HUES6 (cell line): ENCODE results near the gene ADGRF3.
"Not testable (repeated sequence)": the region's sequence is repeated elsewhere in the genome, so short reads cannot be mapped to it uniquely, and the experiment has no call there.

Source experiments
- H3K27ac ChIP-seq: 2 replicates; pipeline ENCODE4 v1.7.0; 2013; ENCODE audit warnings: low read depth, mild to moderate bottlenecking, low read length, inconsistent platforms
- H3K27me3 ChIP-seq: 2 replicates; pipeline ENCODE4 v1.6.1; 2013; ENCODE audit warnings: low read length; ENCODE audit not compliant: control insufficient read depth, insufficient read depth
- H3K36me3 ChIP-seq: 2 replicates; pipeline ENCODE4 v1.6.1; 2013; ENCODE audit warnings: low read length; ENCODE audit not compliant: control insufficient read depth, insufficient read depth
- H3K4me1 ChIP-seq: 2 replicates; pipeline ENCODE4 v1.6.1; 2013; ENCODE audit warnings: low read length; ENCODE audit not compliant: control insufficient read depth, insufficient read depth
- H3K4me3 ChIP-seq: 2 replicates; pipeline ENCODE4 v1.5.1; 2013; ENCODE audit warnings: low read depth, low read length
- H3K9ac ChIP-seq: one replicate; pipeline ENCODE4 v1.6.1; 2013; ENCODE audit warnings: mild to moderate bottlenecking, low read length
- H3K9me3 ChIP-seq: 2 replicates; pipeline ENCODE4 v1.6.1; 2013; ENCODE audit warnings: low read depth, low read length; ENCODE audit not compliant: control insufficient read depth, insufficient read depth

The ADGRF3 gene

DNA sequence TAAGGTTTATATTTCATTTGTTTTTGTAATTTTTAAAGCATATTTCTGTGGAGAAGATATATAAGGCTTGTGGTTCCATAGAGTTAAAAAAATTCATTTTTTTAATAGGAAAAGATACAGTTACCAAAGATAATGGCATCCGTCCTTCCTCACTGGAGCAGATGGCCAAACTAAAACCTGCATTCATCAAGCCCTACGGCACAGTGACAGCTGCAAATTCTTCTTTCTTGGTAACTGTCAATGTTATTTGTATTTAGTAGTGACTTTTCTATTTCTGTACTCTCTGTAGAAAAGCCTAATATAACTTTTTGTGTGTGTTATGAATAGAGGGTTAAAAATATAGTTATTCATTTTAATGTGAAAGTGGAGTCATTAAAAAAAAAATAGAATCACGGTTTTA, 66.7 kb downstream of the ADGRF3 start:
- H3K4me1 ChIP-seq: no peaks in the 10 kb centered on the region
- no peak overlapping the region for H3K4me3 ChIP-seq
- H3K9ac ChIP-seq: no peak overlapping the region
- H3K27me3 ChIP-seq: no peaks in the 10 kb centered on the region
- peaks cover 68% of the 10 kb centered on the region for H3K36me3 ChIP-seq
- H3K9me3 ChIP-seq: no peaks in the 10 kb centered on the region
- H3K27ac ChIP-seq: no peak overlapping the region

DNA sequence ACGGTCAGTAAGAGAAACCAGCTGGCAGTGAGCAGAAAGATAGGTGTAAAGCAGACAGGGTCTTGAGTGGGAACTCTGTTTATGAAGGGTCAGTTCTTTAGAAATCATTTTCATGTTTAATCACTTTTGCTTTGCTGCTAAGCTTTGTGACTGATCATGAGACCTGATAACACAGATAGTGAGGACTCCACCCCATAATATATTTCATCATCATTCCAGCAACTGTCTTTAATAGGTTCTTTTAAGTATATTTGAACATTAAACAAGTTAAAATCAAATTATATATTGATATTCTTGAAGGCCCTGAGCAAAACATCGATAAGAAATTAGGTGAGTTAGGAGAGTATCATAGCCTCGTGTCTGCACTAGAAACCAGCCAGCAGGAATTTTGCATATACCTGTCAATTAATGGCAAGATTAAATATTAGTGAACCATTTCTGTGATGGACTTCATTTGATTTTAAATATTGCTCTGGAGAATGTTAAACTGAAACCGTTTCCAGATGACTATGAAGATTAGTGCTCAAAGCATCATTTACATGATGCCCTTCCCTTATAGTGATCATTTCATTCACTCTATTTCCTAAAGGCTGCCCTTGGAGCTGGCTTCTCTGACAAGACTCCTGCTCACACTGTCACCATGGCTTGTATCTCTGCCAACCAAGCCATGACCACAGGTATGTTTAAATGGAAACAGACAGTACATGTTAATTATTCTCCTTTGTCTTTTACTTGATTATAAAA, 69.9 kb downstream of the ADGRF3 start:
- H3K9me3 ChIP-seq: no peaks in the 10 kb centered on the region
- H3K4me1 ChIP-seq: no peaks in the 10 kb centered on the region
- no peak overlapping the region for H3K27ac ChIP-seq
- H3K4me3 ChIP-seq: no peak overlapping the region
- H3K36me3 ChIP-seq: peaks cover 61% of the 10 kb centered on the region
- H3K27me3 ChIP-seq: no peaks in the 10 kb centered on the region
- H3K9ac ChIP-seq: no peak overlapping the region

DNA sequence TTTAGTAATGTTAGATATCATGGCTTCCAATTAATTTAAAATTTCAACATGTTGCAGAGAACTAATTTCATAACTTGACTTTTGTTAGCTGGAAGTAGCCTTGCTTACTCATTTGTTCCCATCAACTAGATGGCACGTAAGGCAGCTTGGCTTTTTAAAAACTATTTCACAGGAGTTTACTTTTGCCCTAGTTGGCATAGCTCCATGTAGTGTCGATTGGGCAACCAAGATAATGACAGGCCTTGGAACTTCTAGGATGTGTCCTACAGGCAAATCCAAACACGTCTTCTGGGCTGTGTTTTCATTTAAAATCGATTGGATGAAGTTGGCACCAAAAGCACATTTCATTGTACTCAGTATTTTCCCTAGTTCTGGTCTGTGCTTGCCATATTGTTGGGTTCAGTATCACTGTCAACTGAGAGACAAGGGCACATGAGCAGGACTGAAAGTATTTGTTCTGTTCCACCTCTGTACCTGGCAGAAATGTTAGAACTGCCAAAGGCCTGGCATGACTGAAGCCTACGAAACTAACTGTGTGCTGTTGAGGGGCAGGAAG, 72.5 kb downstream of the ADGRF3 start:
- Histone ChIP-seq H3K4me3 (no peak overlapping the region), H3K9ac (no peak overlapping the region), H3K4me1 (no peaks in the 10 kb centered on the region), H3K9me3 (no peaks in the 10 kb centered on the region), H3K27me3 (no peaks in the 10 kb centered on the region), H3K36me3 (peaks cover 40% of the 10 kb centered on the region), H3K27ac (no peak overlapping the region)

DNA sequence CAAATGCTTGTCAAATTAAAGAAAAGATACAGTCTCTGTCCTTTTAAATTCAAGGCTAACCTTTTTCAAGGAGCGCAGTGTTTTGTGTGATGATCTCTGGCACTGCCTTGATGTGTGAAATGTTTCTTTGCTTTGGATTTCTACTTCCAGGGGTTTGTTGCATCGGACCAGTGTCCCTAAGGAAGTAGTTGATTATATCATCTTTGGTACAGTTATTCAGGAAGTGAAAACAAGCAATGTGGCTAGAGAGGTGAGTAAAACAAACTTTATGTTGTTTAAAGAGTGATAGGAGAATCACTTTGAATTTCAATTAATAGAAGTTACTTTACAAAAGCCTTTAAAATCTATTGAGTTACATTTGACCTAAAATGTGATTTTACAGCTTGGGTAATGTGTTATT, 73.1 kb downstream of the ADGRF3 start:
- H3K4me3 ChIP-seq: no peak overlapping the region
- H3K9me3 ChIP-seq: no peaks in the 10 kb centered on the region
- H3K27ac ChIP-seq: no peak overlapping the region
- no peak overlapping the region for H3K9ac ChIP-seq
- H3K27me3 ChIP-seq: no peaks in the 10 kb centered on the region
- H3K36me3 ChIP-seq: peaks cover 34% of the 10 kb centered on the region
- H3K4me1 ChIP-seq: no peaks in the 10 kb centered on the region

DNA sequence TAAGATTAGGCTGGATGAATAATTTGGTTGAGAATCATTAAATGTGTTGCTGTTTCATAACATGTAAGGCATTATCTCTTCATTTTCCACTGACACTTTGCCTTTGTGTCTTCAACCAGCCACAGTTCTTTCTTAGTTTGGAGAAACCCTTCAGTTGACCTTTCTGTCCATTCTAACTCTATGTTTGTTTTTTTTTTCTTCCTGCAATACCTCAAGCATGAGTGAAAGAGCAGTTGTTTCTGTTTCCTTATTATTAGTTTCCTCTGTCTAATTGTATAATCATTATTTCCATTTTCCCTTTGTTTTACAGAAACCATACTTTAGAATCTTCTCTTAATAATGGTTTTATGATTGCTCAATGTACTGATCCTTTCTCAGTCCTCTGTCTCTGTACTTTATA, 76.2 kb downstream of the ADGRF3 start:
- no peaks in the 10 kb centered on the region for H3K9me3 ChIP-seq
- peaks cover 13% of the 10 kb centered on the region for H3K36me3 ChIP-seq
- H3K4me3 ChIP-seq: no peak overlapping the region
- H3K27me3 ChIP-seq: no peaks in the 10 kb centered on the region
- no peaks in the 10 kb centered on the region for H3K4me1 ChIP-seq
- H3K27ac ChIP-seq: no peak overlapping the region
- H3K9ac ChIP-seq: no peak overlapping the region

DNA sequence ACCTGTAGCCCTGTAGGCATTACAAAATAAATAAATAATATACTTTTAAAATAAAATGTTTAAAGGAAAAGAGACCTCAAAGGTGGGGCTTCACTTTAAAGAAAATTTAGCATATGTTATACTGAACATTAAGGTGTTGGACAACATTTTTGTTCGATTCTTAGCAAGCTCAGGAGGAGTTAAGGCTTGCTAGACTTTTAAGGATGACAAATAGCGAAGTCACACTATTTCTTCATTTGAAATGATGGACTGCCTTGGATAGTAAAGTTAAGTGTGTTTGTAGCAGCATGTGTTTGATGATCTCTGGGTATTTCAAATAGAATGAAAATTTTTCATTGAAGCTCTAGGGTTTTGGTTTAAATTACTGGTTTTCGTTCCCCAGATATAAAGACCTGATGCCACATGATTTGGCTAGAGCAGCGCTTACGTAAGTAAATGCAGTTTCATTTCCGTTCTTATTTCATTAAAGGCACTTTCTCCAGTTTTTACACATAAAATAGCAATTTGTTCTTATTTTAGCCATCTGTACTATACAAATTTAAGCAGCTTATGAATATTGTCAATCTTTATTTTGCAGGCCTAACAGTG, 76.9 kb downstream of the ADGRF3 start:
- no peak overlapping the region for H3K27ac ChIP-seq
- H3K36me3 ChIP-seq: peaks cover 13% of the 10 kb centered on the region
- H3K4me1 ChIP-seq: no peaks in the 10 kb centered on the region
- H3K9me3 ChIP-seq: no peaks in the 10 kb centered on the region
- no peak overlapping the region for H3K9ac ChIP-seq
- H3K27me3 ChIP-seq: no peaks in the 10 kb centered on the region
- H3K4me3 ChIP-seq: no peak overlapping the region

DNA sequence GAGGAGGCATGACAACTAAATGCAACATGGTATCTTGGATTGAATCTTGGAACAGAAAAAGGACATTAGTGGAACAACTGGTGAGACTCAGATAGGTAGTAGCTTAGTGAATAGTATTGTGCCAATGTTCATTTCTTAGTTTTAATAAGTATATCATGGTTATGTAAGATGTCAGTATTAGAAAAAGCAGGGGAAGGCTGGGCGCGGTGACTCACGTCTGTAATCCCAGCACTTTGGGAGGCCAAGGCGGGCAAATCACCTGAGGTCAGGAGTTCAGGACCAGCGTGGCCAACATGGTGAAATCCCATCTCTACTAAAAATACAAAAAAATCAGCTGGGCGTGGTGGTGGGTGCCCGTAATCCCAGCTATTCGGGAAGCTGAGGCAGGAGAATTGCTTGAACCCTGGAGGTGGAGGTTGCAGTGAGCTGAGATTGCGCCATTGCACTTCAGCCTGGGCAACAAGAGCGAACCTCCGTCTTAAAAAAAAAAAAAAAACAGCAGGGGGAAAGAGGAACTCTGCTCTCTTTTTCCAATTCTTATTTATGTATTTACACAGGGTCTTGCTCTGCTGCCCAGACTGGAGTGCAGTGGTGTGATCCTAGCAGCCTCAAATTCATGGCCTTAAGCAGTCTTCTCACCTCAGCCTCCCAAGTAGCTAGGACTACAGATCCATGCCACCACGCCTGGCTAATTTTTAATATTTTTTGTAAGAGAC, 77.8 kb downstream of the ADGRF3 start:
- H3K4me3 ChIP-seq, H3K36me3 ChIP-seq, H3K9me3 ChIP-seq, H3K9ac ChIP-seq, H3K27me3 ChIP-seq, H3K27ac ChIP-seq, H3K4me1 ChIP-seq: not testable (repeated sequence)

DNA sequence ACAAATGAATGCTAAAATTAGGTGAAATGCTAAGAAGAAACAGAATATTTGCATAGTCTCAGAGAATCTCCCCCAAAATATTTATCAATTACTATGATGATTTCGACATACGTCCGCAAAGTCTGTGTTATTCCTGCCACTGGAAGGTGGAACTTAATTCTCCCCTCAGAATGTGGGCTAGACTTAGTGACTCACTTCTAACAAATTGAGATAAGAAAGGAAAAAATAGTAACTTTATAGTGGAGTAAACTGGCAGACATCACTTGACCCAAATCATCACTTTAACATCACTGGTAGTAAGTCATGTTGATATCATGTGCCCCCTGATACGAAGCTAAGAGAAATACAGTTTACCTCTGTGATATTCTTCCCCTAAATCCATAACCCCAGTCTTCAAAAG, 78.4 kb downstream of the ADGRF3 start:
- Histone ChIP-seq H3K27me3 (no peaks in the 10 kb centered on the region), H3K4me1 (no peaks in the 10 kb centered on the region), H3K4me3 (no peak overlapping the region), H3K27ac (no peak overlapping the region), H3K9me3 (no peaks in the 10 kb centered on the region), H3K9ac (no peak overlapping the region), H3K36me3 (peaks cover 10% of the 10 kb centered on the region; the same call in 1 of the 2 replicates)

DNA sequence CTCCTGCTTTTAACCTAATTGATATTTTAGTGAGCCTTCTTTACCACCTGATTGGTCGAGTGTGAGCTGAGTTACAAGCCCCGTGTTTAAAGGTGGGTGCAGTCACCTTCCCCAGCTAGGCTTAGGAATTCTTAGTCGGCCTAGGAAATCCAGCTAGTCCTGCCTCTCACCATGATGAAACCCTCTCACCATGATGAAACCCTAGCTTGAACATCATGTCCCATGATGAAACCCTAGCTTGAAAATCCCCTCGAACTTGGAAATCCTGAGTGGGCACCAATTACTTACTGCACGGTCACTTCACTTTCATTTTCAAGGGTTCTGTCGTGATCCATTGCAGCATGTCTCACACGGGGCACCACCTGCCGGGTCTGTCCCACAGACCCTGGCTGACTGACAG, 87.8 kb downstream of the ADGRF3 start:
- peaks cover 32% of the 10 kb centered on the region for H3K36me3 ChIP-seq
- H3K4me1 ChIP-seq, H3K9ac ChIP-seq, H3K4me3 ChIP-seq, H3K9me3 ChIP-seq, H3K27me3 ChIP-seq, H3K27ac ChIP-seq: not testable (repeated sequence)
